ENCODE measurements around the gene MDN1.
"Not testable (repeated sequence)": the region's sequence is repeated elsewhere in the genome, so short reads cannot be mapped to it uniquely, and the experiment has no call there.

Gene MDN1, protein sequence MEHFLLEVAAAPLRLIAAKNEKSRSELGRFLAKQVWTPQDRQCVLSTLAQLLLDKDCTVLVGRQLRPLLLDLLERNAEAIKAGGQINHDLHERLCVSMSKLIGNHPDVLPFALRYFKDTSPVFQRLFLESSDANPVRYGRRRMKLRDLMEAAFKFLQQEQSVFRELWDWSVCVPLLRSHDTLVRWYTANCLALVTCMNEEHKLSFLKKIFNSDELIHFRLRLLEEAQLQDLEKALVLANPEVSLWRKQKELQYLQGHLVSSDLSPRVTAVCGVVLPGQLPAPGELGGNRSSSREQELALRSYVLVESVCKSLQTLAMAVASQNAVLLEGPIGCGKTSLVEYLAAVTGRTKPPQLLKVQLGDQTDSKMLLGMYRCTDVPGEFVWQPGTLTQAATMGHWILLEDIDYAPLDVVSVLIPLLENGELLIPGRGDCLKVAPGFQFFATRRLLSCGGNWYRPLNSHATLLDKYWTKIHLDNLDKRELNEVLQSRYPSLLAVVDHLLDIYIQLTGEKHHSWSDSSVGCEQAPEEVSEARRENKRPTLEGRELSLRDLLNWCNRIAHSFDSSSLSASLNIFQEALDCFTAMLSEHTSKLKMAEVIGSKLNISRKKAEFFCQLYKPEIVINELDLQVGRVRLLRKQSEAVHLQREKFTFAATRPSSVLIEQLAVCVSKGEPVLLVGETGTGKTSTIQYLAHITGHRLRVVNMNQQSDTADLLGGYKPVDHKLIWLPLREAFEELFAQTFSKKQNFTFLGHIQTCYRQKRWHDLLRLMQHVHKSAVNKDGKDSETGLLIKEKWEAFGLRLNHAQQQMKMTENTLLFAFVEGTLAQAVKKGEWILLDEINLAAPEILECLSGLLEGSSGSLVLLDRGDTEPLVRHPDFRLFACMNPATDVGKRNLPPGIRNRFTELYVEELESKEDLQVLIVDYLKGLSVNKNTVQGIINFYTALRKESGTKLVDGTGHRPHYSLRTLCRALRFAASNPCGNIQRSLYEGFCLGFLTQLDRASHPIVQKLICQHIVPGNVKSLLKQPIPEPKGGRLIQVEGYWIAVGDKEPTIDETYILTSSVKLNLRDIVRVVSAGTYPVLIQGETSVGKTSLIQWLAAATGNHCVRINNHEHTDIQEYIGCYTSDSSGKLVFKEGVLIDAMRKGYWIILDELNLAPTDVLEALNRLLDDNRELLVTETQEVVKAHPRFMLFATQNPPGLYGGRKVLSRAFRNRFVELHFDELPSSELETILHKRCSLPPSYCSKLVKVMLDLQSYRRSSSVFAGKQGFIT (N-terminal part only)

DNA sequence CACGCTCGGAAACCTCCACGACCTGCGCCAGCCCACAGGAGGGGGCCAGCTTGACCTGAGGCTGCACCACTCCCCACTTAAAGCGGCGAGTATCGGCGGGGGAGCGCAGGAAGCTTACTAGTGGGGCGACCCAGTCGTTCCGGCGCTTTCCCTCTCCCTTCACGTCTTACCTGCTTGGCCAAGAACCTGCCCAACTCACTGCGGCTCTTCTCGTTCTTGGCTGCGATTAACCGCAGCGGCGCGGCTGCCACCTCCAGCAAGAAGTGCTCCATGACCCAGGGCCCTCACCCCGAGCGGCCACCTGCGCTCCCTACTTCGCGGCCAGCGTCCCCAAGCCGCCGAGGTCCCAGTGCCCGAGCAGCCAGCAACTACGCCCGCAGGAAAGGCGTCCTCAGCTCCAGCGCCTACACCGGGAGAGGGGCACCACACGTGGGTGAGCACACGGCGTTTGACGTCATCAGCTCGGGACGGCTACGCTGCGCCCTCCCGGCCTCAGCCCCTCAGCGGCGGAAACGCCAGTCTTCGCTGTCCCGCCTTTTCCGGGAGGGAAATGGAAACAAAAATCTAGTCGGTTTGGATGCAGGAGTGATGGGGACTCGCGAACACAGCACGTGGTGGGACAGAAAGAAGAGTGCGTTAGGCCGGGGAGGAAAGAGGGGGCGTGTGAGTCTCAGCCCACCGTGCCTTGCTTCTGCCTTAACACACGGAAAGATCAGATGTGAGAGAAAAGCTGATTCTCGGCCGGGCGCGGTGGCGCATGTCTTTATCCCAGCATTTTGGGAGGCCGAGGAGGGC lies at the start of gene MDN1:
Gene MDN1 (minus strand): TSS at position 459 of the 795 bp plus-strand sequence. CDS start 187 bp downstream, at position 272.
- in situ Hi-C loops (cut with MboI; ENCODE audit: low sequenced_read_pairs), result no loop called here

DNA sequence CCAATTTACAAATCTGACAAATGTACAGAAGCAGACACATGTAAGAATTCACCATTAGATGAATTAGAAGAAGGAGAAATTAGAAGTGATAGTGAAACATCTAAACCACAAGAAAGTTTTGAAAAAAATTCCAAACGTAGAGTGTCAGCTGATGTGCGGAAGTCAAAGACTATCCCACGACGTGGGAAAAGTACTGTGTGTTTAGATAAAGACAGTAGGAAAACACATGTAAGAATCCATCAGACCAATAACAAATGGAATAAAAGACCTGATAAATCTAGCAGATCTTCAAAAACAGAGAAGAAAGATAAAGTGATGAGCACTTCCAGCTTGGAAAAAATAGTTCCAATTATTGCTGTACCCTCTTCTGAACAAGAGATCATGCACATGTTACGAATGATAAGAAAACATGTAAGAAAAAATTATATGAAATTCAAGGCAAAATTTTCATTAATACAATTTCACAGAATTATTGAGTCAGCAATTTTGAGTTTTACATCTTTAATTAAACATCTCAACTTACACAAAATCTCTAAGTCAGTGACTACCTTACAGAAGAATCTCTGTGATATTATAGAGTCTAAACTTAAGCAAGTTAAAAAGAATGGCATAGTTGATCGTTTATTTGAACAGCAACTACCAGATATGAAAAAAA lies 46.6 kb upstream of the MDN1 start:
- in situ Hi-C loops (cut with MboI; ENCODE audit: low sequenced_read_pairs), result no loop called here

DNA sequence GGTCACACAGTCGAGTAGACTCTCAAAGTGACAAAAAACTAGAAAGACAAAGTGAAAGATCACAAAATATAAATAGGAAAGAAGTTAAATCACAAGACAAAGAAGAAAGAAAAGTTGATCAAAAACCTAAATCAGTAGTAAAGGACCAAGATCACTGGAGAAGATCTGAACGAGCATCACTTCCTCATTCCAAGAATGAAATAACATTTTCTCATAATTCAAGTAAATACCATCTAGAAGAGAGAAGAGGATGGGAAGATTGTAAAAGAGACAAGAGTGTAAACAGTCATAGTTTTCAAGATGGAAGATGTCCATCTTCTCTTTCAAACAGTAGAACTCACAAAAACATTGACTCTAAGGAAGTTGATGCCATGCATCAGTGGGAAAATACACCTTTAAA lies 43.1 kb upstream of the MDN1 start:
- in situ Hi-C loops (cut with MboI; ENCODE audit: low sequenced_read_pairs), result no loop called here

DNA sequence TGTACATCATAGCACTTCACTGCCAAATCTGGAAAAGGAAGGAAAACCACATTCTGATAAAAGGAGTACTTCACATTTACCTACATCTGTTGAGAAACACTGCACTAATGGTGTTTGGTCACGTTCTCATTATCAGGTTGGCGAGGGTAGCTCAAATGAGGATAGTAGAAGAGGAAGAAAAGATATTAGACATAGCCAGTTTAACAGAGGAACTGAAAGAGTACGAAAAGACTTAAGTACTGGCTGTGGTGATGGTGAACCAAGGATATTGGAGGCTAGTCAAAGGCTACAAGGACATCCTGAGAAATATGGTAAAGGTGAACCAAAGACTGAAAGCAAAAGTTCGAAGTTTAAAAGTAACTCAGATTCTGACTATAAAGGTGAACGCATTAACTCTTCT lies 42.7 kb upstream of the MDN1 start:
- in situ Hi-C loops (cut with MboI; ENCODE audit: low sequenced_read_pairs), result no loop called here

DNA sequence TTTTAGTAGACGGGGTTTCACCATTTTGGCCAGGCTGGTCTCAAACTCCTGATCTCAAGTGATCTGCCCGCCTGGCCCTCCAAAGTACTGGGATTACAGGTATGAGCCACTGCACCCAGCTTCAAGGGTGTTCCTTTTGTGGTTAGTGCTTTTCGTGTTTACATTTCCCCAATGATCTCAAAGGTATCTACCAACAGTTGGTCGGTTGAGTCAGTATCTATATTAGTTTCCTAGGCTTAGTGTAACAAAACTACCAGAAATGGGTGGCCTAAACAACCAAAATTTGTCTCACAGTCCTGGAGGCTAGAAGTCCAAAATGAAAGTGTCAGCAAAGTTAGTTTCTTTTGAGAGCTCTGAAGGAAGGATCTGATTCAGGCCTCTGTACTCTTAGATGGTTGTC lies 40.1 kb upstream of the MDN1 start:
- in situ Hi-C loops (cut with MboI; ENCODE audit: low sequenced_read_pairs), result no loop called here

DNA sequence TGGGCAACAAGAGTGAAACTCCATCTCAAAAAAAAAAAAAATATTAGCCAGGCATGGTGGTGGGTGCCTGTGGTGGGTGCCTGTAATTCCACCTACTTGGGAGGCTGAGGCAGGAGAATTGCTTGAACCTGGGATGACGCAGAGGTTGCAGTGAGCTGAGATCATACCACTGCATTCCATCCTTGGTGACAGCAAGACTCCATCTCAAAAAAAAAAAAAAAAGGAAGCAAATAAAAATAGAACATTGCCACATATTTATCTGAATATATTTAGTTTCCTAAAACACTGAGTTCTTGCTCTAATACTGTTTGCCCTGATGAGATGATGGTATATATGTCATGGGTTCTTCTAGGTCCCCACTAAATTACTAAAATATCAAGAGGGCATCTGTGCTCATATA lies 38.4 kb upstream of the MDN1 start:
- in situ Hi-C loops (cut with MboI; ENCODE audit: low sequenced_read_pairs), result no loop called here

DNA sequence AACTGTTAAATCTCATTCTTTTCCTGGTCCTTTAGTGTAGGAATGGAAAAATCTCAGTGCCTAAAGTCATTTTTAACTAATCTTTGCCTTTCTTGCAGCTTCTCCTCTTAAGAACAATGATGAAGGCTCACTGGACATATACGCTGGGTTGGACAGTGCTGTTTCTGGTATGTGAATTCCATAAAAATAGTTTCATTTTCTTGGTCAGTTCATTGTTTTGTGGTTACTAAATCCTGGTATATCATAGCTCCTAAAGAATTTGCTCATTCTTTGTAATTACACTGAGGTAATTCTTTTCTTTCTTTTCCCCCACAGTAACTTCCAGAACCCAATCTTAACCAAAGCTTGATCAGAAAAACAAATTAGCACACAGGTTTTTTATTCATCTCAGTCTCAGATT lies 33.5 kb upstream of the MDN1 start:
- in situ Hi-C loops (cut with MboI; ENCODE audit: low sequenced_read_pairs), result no loop called here

DNA sequence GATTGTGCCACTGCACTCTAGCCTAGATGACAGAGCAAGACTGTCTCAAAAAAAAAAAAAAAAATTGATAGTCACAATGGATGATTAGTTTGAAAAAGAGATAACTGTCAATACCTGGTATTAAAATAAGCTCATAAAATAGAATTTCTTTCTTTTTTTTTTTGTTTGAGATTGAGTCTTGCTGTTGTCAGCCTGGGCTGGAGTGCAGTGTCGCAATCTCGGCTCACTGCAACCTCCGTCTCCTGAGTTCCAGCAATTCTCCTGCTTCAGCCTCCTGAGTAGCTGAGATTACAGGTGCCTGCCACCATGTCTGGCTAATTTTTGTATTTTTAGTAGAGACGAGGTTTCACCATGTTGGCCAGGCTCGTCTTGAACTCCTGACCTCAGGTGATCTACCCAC lies 27.9 kb upstream of the MDN1 start:
- in situ Hi-C loops (cut with MboI; ENCODE audit: low sequenced_read_pairs), result not testable (repeated sequence)

DNA sequence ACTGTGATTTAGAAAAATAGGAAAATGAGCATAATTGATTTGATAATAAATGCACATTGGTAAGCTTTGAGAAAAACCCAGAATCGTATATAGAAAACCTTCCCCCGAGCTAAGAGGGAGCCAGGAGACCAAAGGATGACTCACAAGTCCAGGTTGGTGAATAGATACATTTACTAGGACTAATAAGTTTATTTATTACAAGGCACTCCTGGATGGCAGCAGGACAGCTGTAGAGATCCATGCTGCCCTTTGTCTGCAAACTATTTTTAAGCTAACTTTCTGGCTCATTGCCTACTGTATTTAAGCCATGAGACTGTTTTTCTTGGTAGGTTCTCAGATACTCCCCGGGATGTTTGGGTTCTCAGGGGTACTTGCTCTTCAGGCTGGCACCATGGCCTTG lies 23.5 kb upstream of the MDN1 start:
- in situ Hi-C loops (cut with MboI; ENCODE audit: low sequenced_read_pairs), result no loop called here

DNA sequence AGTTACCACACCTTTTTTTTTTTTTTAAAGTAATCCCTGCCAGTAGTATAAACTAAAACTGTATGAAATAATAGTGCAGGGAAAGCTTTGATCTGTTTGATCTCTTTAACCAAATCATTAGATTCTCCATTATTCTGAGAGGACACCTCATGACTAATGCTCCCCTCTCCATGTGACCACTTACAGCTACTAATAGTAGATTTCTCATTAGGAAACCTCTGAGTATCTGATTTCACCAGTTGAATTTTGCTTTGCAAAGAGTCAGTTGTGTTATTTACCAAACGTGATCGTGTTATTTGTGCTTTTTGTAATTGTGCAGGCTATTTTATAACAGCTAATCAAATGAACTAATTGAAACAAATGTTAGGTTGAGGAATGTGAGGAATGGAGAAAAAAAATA lies 22.6 kb upstream of the MDN1 start:
- in situ Hi-C loops (cut with MboI; ENCODE audit: low sequenced_read_pairs), result no loop called here

DNA sequence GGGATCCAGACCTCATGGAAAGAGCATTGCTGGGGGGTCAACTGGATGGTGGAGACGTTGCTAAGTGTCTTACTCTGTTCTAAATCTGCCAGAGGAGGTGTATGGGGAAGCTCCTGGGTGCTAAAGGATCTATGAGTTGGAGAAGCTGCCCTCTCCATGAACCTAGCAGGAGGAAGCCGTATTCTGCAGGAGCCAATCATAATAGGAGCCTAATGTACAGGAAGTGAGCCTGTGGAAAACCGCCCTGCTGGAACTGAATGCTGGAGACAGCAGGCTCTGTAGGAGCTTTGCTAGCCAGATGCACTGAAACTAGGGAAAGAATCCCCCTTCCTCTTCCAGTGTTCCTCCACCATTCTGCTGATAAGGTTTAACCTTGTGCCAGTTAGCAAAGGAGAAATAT lies 20.9 kb upstream of the MDN1 start:
- in situ Hi-C loops (cut with MboI; ENCODE audit: low sequenced_read_pairs), result no loop called here

DNA sequence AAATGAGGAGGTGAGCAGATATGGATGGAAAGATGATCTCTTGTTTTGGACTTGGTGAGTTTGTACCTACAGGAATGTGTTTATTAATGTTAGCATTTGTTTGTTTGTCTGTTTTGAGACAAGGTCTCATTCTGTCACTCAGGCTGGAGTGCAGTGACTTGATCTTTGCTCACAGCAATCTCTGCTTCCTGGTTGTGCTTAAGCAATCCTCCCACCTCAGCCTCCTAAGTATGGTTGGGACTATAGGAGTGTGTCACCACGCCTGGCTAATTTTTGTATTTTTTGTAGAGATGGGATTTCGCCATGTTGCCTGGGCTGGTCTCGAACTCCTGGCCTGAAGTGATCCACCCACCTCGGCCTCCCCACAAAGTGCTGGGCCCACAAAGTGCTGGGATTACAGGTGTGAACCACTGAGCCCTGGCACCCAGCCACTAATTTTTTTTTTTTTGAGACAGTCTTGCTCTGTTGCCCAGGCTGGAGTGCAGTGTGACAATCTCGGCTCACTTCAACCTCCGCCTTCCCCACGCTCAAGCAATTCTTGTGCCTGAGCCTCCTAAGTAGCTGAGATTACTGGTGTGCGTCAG lies 17.1 kb upstream of the MDN1 start:
- in situ Hi-C loops (cut with MboI; ENCODE audit: low sequenced_read_pairs), result no loop called here

DNA sequence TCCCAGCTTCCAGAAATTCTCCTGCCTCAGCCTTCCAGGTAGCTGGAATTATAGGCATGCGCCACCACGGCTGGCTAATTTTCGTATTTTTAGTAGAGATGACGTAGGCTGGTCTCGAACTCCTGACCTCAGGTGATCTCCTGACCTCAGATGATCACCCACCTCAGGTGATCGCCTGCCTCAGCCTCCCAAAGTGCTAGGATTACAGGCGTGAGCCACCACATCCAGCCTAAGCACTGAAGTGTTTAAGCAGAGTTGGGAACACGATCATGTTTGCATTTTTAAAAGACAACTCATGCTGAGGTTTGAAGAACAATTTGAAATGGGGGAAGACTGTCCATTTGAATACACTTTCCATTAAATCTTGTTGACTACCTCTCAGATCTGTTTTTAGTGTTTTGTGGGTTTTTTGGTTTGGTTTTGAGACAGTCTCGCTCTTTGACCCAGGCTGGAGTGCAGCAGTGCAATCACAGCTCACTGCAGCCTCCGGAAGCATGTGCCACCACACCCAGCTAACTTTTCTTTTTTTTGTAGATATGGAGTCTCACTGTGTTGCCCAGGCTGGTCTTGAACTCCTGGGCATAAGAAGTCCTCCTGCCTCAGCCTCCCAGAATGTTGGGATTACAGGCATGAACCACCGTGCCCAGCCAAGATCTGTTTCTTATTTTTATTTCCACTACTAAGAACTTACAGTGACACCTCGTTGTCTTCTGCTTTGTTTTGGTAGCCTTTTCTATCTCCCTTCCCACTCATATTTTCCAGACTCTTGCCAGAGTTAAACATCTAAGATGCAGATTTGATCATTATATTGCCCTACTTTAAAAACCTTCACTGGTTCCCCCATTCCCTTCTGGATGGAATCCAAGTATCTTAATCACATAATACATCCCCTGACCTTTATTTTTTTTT lies 15.5 kb upstream of the MDN1 start:
- in situ Hi-C loops (cut with MboI; ENCODE audit: low sequenced_read_pairs), result no loop called here

DNA sequence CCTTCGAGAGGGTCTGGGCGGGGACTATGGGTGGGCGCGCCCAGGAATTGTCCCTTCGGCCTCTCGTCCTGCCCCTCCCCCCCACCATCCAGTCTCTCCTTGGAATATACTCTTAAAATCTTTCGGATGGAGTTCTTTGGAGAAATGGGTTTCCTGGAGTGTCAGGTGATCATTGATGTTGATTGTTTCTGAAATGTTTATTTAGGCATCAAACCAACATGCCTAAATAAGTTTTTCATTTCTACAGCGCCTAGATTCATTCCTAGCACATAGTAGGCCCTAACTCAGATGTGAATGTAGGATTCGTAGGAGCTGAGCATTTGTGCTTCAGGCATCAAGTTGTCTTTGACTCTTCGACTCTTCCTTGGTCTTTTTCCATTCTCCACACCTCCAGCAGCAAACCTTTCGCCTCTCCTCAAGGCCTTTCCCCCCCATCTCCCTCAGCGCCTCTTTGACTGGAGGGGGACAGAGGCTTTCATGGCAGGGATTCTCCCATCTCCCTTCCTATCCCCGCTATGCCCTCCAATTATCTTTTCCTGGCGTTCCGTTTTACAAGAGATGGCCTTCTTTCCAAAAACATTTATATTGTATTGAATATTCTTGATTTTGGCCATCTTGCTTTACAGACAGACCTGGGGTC lies 10.7 kb upstream of the MDN1 start:
- in situ Hi-C loops (cut with MboI; ENCODE audit: low sequenced_read_pairs), result no loop called here

DNA sequence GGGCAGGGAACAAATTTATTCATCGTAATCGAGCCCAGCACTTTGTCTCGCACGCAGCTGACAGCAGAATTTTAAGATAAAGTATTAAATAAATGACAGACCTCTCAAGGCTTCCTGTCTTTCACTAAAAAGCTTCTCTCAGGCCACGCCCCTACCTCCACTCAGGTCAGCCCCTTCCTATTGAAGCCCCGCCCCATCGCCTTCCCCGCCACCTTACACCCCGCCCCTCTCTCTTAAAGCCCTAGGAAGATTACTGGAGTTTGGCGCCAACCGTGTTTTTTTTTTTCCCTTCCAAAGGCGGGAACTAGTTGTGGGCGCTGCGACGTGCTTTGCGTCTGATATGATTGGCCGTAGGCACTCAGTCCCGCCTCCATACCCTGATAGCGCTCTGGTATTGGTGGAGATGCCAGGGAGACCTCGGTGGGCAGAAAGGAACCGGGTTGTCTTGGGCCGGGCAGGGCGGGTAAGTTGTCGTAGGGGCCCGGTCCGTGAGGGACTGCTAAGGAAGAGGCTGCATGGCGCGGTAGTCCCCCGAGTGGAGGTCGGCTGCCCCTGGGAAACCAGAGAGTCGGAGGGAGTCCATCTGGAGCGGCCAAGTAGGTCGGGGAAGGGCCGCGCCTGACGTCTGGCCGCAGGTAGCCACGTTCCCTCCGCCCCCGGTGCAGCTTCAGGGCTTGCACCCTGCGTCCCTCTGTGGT lies 10.0 kb upstream of the MDN1 start, which contains the start of gene CASP8AP2:
Gene CASP8AP2 (plus strand): TSS at position 409 of the 698 bp plus-strand sequence.
- in situ Hi-C loops (cut with MboI; ENCODE audit: low sequenced_read_pairs), result no loop called here

DNA sequence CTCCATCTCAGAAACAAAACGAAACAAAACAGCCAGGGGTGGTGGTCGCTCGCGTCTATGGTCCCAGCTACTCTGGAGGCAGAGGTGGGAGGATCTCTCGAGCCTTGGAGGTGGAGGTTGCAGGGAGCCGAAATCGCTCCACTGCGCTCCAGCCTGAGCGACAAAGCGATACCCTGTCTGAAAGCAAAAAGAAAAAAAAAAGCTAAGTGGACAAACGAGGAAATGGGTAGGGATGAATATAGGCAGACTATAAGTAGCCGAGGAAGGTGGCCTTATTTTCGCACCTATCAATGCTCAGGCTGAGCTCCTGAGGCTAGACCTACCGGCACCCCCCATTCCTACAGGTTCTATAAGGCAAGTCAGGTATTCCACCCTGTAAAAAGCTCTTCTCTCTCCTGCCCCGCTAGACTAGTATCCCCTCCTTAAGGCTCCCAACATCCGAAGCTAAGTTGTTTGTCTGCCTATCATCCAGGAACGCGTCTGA lies 9.4 kb upstream of the MDN1 start:
- in situ Hi-C loops (cut with MboI; ENCODE audit: low sequenced_read_pairs), result no loop called here

DNA sequence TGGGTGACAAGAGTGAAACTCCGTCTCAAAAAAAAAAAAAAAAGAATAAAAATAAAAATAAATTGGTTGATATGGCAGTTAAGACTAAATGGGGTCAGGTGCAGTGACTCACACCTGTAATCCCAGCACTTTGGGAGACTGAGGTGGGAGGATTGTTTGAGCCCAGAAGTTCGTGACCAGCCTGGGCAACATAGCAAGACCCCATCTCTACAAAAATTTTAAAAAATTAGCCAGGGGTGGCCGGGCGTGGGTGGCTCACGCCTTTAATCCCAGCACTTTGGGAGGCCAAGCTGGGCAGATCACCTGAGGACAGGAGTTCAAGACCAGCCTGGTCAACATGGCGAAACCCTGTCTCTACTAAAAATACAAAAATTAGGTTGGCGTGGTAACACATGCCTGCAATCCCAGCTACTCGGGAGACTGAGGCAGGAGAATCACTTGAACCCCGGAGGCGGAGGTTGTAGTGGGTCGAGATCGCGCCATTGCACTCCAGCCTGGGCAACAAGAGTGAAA lies 8.9 kb upstream of the MDN1 start:
- in situ Hi-C loops (cut with MboI; ENCODE audit: low sequenced_read_pairs), result not testable (repeated sequence)
